H1 (cell line): ENCODE data around the gene PRR12.

ENCODE experiments used
- BRCA1 ChIP-seq: IDR thresholded peaks from 2 replicates; pipeline ENCODE4 v1.6.1; 2012; ENCODE audit warnings: low read depth, low read length, improper control_type of control experiment
- CBX8 ChIP-seq: fragments of 300-800, 300-1000 bp; sonication (generic); IDR thresholded peaks from 2 replicates; pipeline ENCODE4 v1.7.1; 2016; ENCODE audit warnings: low read depth, low read length, borderline replicate concordance
- GTF2F1 ChIP-seq: IDR thresholded peaks from 2 replicates; pipeline ENCODE4 v1.6.1; 2012; ENCODE audit warnings: low read depth, low read length, improper control_type of control experiment, borderline replicate concordance
- KDM1A ChIP-seq: fragments of 200-600, 300-600 bp; sonication (generic); IDR thresholded peaks from 2 replicates; pipeline ENCODE4 v1.7.1; 2016; ENCODE audit warnings: mild to moderate bottlenecking, low read length, borderline replicate concordance
- MAFK ChIP-seq: IDR thresholded peaks from 2 replicates; pipeline ENCODE4 v1.6.1; 2012; ENCODE audit warnings: low read depth, mild to moderate bottlenecking, improper control_type of control experiment, low read length
- POLR2A ChIP-seq, 2 experiments: IDR thresholded peaks; 1 replicate in 1 of 2; 2 replicates in 1 of 2; pipeline ENCODE4 v1.6.1; 2011; ENCODE audit warnings: low read depth in 2 of 2, low read length in 2 of 2, mild to moderate bottlenecking in 2 of 2; ENCODE audit errors: control extremely low read depth in 1 of 2
- POLR2AphosphoS5 ChIP-seq: IDR thresholded peaks from 2 replicates; pipeline ENCODE4 v1.6.1; 2011; ENCODE audit warnings: low read depth, low read length
- POU5F1 ChIP-seq: IDR thresholded peaks from 2 replicates; pipeline ENCODE4 v1.6.1; 2011; ENCODE audit warnings: low read depth, mild to moderate bottlenecking, low read length, moderate library complexity
- RAD21 ChIP-seq, 2 experiments: IDR thresholded peaks in 1 of 2; conservative IDR thresholded peaks in 1 of 2; 2 replicates each; pipeline ENCODE4 v1.6.1; 2011; ENCODE audit warnings: low read depth in 2 of 2, low read length in 2 of 2, improper control_type of control experiment in 1 of 2, inconsistent platforms in 1 of 2, mild to moderate bottlenecking in 1 of 2, moderate library complexity in 1 of 2
- SP1 ChIP-seq: IDR thresholded peaks from 2 replicates; pipeline ENCODE4 v1.6.1; 2011; ENCODE audit warnings: low read depth, low read length
- SP2 ChIP-seq: IDR thresholded peaks from 2 replicates; pipeline ENCODE4 v1.6.1; 2012; ENCODE audit warnings: mild to moderate bottlenecking, low read length, inconsistent platforms
- TF ChIP-seq, protein P1 (sequence below), 3 experiments: IDR thresholded peaks; 1 replicate in 2 of 3; 2 replicates in 1 of 3; pipeline versions ENCODE4 v1.5.1 to v1.6.1; 2011; ENCODE audit warnings: low read length in 3 of 3, mild to moderate bottlenecking in 3 of 3, inconsistent platforms in 2 of 3, low read depth in 1 of 3, moderate library complexity in 1 of 3; ENCODE audit not compliant: insufficient read depth in 1 of 3; ENCODE audit errors: control extremely low read depth in 1 of 3
- TF ChIP-seq, protein P2 (sequence below): IDR thresholded peaks from 2 replicates; pipeline ENCODE4 v1.6.1; 2012; ENCODE audit warnings: inconsistent platforms

DNA sequence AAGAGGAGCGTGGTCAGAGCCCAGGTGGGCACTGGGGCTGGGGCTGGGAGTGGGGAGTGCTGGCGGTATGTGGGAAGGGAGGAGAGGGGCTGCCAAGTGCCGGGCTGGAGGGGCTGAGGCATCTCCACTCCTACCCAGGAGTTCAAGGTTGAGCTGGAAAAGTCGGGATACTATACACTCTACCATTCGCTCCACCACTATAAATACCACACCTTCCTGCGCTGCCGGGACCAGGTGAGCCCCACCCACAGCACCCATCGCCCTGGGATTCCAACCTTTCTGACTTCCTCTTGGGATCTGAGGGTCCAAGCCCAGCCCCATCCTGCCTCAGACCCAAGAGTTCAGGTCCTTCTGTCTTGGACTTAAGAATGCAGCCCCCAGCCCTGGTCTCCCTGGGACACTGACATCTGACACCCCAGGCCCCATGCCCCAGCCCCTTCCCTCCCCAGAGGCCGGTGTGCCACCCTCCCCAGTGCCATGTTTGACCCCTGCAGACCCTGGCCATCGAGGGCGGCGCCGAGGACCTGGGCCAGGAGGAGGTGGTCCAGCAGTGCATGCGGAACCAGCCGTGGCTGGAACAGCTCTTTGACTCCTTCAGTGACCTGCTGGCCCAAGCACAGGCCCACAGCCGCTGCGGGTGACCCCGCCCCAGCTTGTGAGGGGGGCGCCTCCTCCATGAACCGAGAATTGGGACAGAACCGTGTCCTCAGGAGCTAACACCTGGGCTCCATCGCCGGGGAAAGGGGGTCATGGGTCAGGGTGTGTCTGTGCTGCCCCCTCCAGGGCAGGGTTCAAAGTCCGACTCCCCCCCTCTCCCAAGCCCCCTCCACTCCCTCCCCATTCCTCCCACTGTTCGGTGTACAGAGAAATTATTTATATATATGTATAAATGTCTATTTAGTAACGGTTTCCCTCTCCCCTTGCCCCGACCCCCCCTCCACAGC is 34.3 kb downstream of the PRR12 start:
- TF ChIP-seq RAD21 (IDR thresholded peaks at IDR 0.05 in 1 of 2, conservative IDR thresholded peaks at IDR 0.05 in 1 of 2; ENCODE audit: low read depth in 2 of 2, low read length in 2 of 2) (no peak), CBX8 (no peak), SP2 (no peak), POLR2AphosphoS5 (no peak), GTF2F1 (no peak), KDM1A (no peak), BRCA1 (no peak), POLR2A (IDR thresholded peaks at IDR 0.05; ENCODE audit: control extremely low read depth in 1 of 2, low read depth in 2 of 2, low read length in 2 of 2) (no peak), SP1 (no peak), MAFK (no peak), POU5F1 (no peak)
- TF ChIP-seq, protein P1, sequence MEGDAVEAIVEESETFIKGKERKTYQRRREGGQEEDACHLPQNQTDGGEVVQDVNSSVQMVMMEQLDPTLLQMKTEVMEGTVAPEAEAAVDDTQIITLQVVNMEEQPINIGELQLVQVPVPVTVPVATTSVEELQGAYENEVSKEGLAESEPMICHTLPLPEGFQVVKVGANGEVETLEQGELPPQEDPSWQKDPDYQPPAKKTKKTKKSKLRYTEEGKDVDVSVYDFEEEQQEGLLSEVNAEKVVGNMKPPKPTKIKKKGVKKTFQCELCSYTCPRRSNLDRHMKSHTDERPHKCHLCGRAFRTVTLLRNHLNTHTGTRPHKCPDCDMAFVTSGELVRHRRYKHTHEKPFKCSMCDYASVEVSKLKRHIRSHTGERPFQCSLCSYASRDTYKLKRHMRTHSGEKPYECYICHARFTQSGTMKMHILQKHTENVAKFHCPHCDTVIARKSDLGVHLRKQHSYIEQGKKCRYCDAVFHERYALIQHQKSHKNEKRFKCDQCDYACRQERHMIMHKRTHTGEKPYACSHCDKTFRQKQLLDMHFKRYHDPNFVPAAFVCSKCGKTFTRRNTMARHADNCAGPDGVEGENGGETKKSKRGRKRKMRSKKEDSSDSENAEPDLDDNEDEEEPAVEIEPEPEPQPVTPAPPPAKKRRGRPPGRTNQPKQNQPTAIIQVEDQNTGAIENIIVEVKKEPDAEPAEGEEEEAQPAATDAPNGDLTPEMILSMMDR (IDR thresholded peaks at IDR 0.05; ENCODE audit: control extremely low read depth in 1 of 3, insufficient read depth in 1 of 3, low read depth in 1 of 3, low read length in 3 of 3): no peak
- TF ChIP-seq, protein P2, sequence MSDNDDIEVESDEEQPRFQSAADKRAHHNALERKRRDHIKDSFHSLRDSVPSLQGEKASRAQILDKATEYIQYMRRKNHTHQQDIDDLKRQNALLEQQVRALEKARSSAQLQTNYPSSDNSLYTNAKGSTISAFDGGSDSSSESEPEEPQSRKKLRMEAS: no peak
